GM18502 (cell line): ENCODE results near the gene CPB1.

Source experiments
- ATAC-seq: cut with Tn5 transposase; IDR thresholded peaks from one replicate; pipeline ENCODE4 v1.9.1; 2021; ENCODE audit warnings: mild to moderate bottlenecking; ENCODE audit not compliant: unreplicated experiment, poor library complexity

Gene CPB1

GRCh38 chr3:148828136-148828690 lies 602 bp downstream of the CPB1 start:
- ATAC-seq = no peak

GRCh38 chr3:148829926-148830325 lies 2.3 kb downstream of the CPB1 start:
- ATAC-seq = no peak

DNA sequence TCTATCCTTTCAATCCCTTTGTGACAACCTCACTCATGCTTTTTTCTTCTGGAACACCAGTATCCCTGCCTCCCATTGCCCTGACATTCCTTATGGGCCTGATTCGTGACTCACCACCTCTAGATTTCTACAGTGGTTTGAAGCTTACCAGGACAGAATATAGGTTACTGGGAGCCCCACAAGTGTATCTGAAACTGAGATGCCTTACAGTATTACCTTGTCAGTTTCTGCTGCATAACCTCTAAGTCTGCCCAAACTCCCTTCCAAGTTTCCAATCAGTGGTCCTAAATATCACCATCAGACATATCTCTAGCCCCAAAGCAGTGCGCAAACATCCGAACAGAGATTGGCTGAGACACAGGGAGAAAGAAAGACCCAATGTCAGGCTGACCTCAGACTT lies 5.6 kb downstream of the CPB1 start:
- no peak for ATAC-seq

- peak; percentile 73 for ATAC-seq
Observed at GRCh38 chr3:148839805-148840204, 12.2 kb downstream of the CPB1 start.

DNA sequence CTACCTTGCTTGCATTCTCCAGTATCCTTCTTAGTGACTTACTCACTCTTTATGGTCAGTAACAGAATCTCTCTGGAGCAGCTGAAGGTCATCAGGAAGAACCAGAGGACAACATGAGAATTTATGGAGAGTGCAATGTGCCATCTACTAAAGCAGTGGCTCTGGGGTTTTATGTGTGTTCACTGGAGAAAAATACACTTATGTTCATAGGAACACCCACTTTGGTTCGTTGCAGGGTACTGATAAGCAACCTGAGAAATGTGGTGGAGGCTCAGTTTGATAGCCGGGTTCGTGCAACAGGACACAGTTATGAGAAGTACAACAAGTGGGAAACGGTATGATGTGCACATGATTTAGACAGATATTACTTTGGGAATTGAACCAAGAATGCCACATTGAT lies 12.8 kb downstream of the CPB1 start:
- ATAC-seq = no peak

DNA sequence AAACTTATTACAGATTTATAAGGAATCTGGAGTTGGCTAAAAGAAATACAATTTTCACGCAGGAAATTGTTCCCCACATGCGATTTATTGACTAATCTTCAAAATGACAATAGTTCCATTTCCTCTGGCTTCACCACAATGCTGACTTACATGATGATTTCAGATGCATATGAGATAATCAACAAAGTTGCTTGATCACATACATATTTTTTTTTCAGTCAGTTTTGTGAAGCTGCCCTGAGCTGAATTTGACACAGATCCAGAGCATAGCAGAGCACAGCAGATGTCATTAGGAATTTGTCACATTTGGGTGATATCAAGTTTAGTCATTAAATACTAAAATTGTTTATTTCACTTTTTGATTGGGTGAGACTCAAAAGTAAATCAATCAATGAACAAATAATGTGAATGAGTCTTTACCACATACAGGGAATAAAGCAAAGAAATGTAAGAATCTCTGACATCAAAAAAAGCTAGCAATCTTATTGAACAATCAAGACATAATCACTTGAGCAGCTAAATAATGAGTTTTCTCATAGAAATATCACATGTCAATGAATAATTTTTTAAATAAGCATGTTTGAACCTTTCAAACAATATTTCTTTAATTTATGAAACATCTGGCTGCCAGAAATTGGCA lies 18.3 kb downstream of the CPB1 start:
- no peak for ATAC-seq

DNA sequence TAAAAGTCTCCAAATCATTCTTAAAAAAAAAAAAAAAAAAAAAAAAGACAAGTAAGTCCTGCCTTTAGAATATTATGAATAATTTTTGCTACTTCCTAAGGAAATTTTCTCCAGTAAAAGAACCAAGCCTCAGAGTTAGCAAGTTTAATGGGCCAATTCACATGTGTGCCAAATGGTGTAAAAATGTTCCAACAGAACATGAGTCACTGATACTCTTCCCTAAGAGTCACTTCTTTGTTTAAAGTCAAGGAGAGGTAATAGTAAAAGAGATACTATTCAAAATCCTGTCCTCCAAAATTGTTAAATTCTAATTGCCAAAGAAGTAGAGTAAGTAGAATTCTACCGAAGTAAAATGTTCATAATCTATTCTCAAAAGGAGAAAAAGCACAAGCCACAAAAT lies 19.7 kb downstream of the CPB1 start:
- ATAC-seq = no peak

DNA sequence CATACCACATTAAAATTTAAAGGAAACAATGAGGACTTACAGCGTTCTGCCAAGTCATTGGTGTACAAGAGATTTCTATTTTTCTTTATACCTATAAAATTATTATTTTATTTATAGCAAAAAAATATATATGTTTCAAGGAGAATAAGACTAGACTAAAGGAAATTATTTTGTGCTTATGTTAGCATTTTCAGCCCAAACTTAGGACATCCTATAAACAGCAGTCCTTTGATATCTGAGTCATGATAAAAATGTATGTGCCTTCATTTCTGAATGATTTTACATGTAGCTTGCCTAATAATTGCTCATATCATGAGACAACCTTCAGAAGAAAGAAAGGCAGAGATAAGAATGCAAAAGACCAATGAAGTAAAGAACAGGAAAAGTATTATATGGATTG lies 20.8 kb downstream of the CPB1 start:
- ATAC-seq = no peak

- no peak for ATAC-seq
Observed at GRCh38 chr3:148852271-148852992, 24.8 kb downstream of the CPB1 start.

- no peak for ATAC-seq
Observed at GRCh38 chr3:148853076-148853475, 25.5 kb downstream of the CPB1 start.

DNA sequence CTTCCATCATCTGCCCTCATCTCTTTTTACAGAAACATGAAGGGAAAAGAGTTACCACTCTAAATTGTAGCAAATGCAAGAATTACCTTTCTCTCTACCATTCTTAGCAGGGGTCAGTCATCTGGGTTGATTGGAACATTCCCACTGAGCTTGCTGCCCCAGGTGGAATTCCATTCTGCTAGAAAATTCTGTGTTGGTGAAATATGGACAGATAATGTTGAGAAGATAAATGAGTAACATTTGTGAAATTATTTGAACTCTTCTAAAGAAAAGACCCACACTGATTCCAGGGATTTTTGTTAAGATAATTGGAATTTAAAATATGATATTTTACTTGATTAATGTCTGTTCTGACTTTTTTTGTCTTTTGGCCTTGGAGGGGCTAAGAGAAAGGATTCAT lies 26.4 kb downstream of the CPB1 start:
- ATAC-seq = no peak

- ATAC-seq = no peak
Observed at GRCh38 chr3:148856384-148856783, 28.8 kb downstream of the CPB1 start.

DNA sequence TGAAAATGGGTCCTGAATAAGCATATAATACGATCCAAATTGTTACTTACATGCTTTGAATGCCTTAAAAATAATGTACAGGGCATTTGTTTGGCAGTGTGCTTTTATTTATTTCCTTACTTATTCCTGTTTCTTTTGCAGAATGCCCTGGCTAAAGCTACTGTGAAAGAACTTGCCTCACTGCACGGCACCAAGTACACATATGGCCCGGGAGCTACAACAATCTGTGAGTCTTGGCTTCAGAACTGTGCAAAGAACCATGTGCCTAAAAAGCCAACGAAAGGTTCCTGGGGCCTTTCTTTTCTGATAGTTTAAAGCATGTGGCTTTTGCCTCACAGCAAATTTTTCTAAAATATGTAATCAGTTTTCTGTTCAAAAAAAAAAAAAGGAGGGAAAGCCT lies 29.7 kb downstream of the CPB1 start:
- no peak for ATAC-seq

DNA sequence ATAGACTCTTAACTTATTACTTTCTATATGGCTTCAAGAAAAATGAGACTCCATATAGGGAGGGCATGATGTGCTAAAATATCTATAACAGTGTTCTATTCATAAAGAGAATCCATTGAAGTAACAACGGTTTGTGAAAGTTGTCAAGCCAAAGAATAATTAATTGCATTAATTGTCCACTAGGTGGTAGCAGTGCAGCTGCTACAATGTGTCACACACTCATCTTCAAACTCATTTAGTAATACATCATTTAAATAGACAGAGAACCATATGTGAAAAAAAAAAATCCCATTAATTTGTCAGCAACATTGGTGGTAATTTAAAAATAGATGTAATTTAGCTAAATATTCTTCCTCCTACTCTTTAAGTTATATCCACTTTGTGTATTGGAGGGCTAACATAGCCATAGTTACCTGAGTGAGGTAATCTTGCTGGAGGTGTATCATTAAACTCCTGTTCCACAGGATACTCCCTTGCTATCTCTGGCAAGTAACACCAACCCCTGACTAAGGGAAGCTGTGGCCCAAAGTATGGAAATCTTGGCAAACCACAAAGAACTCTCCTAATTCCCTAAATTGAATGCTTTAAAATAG lies 33.8 kb downstream of the CPB1 start:
- ATAC-seq = peak; percentile 84

DNA sequence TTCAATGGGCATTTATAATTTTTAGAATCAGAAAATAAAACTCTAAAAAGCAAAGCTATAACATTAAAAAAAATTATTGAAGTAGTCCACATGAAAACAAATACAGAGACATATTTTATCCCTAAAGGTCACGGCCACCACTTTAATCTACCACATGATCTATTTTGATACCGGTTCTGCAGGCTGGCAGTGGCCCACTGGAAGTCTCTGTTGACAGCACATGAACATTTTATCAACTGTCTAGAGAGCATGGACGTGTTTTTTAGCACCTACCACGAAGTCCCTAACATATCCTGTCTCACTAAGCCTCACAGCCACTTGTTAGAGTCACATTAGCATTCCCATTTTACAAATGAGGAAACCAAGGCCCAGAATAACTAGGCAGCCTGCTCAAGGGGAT lies 35.7 kb downstream of the CPB1 start:
- no peak for ATAC-seq

- no peak for ATAC-seq
Observed at GRCh38 chr3:148863814-148864213, 36.2 kb downstream of the CPB1 start.

- no peak for ATAC-seq
Observed at GRCh38 chr3:148865049-148865448, 37.4 kb downstream of the CPB1 start, which contains the start of gene CPA3. Gene CPA3 (plus strand): TSS chr3:148865296. CDS start chr3:148865308, 12 bp downstream.

DNA sequence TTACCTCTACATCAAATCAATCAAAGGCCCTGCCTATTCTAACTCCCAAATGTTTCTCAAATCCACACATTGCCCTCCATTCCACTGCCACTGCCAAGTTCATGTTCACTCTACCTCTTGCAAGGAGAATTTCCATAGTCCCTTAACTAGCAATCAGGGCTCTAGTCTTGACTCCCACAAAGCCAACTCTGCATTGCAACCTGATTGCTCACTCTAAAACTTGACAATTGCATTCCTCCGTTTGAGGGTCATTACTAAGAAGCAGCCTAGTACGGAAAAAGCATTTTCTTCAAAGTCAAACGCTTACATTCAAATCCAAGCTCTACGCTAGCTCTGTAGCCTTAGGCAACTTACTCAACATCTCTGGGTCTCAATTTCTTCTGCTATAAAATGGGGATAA lies 38.6 kb downstream of the CPB1 start:
- ATAC-seq = no peak

GRCh38 chr3:148873270-148873927 lies 45.8 kb downstream of the CPB1 start:
- no peak for ATAC-seq

DNA sequence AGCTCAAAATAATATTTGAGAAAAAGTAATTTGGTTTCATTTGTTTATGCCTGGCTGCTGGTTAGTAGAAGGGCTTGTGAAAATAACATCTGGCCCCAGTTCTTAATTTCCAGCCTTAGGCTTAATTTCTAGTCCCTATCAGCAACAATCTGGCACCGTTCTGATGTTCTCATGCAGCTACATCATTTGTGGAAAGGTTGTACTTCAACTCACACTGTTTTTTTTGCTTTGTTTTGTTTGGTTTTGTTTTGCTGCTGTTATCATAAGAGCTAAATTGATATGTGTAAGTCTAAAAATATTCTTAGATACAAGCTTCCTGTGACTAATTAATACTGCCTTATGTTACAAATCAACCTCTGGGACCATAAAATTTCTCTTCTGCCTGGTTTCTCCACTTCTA lies 46.4 kb downstream of the CPB1 start:
- no peak for ATAC-seq

- ATAC-seq = no peak
Observed at GRCh38 chr3:148878095-148878494, 50.5 kb downstream of the CPB1 start.
